H9 (cell line): ENCODE data around the gene ACTL6B. TPM values are rescaled to one million over a fixed set of nuclear protein-coding genes. Genes with fewer than 3 reads are reported as not detected.

Experiments
- DNase-seq: peaks from one replicate; pipeline ENCODE4 v3.0.0-alpha.2; 2017
- H2AFZ ChIP-seq: one replicate; pipeline ENCODE4 v1.6.1; 2013; ENCODE audit warnings: mild to moderate bottlenecking, low read length, control low read depth, moderate library complexity
- H2AK5ac ChIP-seq: 2 replicates; pipeline ENCODE4 v1.6.1; 2013; ENCODE audit warnings: low read length, control low read depth, mixed read lengths; ENCODE audit not compliant: insufficient read length
- H2BK120ac ChIP-seq: one replicate; pipeline ENCODE4 v1.6.1; 2013; ENCODE audit warnings: low read depth, mild to moderate bottlenecking, low read length, control low read depth, inconsistent platforms; ENCODE audit not compliant: poor library complexity, severe bottlenecking
- H2BK12ac ChIP-seq: 2 replicates; pipeline ENCODE4 v1.6.1; 2013; ENCODE audit warnings: low read length, control low read depth, mixed read lengths, low read depth; ENCODE audit not compliant: insufficient read length
- H2BK15ac ChIP-seq: 2 replicates; pipeline ENCODE4 v1.6.1; 2013; ENCODE audit warnings: low read depth, low read length, control low read depth
- H2BK20ac ChIP-seq: one replicate; pipeline ENCODE4 v1.6.1; 2013; ENCODE audit warnings: low read depth, mild to moderate bottlenecking, low read length, control low read depth, inconsistent platforms; ENCODE audit not compliant: poor library complexity, severe bottlenecking
- H2BK5ac ChIP-seq: 2 replicates; pipeline ENCODE4 v1.6.1; 2013; ENCODE audit warnings: low read length, control low read depth, mixed read lengths; ENCODE audit not compliant: insufficient read length
- H3K14ac ChIP-seq: 2 replicates; pipeline ENCODE4 v1.6.1; 2013; ENCODE audit warnings: low read length, control low read depth; ENCODE audit not compliant: insufficient read depth
- H3K18ac ChIP-seq: 2 replicates; pipeline ENCODE4 v1.6.1; 2013; ENCODE audit warnings: low read depth, mild to moderate bottlenecking, mixed read lengths, low read length, control low read depth; ENCODE audit not compliant: insufficient read length
- H3K23ac ChIP-seq: 2 replicates; pipeline ENCODE4 v1.6.1; 2013; ENCODE audit warnings: low read length, control low read depth, mixed read lengths, low read depth; ENCODE audit not compliant: insufficient read length
- H3K23me2 ChIP-seq: 2 replicates; pipeline ENCODE4 v1.6.1; 2013; ENCODE audit warnings: low read depth, mild to moderate bottlenecking, mixed read lengths, low read length, control low read depth; ENCODE audit not compliant: insufficient read length, poor library complexity, severe bottlenecking
- H3K27ac ChIP-seq: 2 replicates; pipeline ENCODE4 v1.5.1; 2013; ENCODE audit warnings: low read length, control low read depth, mixed read lengths, low read depth; ENCODE audit not compliant: insufficient read length
- H3K27me3 ChIP-seq: 2 replicates; pipeline ENCODE4 v1.6.1; 2013; ENCODE audit warnings: low read length, control low read depth, inconsistent platforms; ENCODE audit not compliant: insufficient read depth
- H3K4ac ChIP-seq: 2 replicates; pipeline ENCODE4 v1.6.1; 2013; ENCODE audit warnings: low read depth, mild to moderate bottlenecking, control low read depth, inconsistent platforms, low read length, moderate library complexity
- H3K4me1 ChIP-seq: 2 replicates; pipeline ENCODE4 v1.6.1; 2013; ENCODE audit warnings: low read length, control low read depth, inconsistent platforms; ENCODE audit not compliant: insufficient read depth
- H3K4me2 ChIP-seq: 2 replicates; pipeline ENCODE4 v1.6.1; 2013; ENCODE audit warnings: low read length, control low read depth, mixed read lengths; ENCODE audit not compliant: insufficient read length, insufficient read depth
- H3K56ac ChIP-seq: 2 replicates; pipeline ENCODE4 v1.6.1; 2013; ENCODE audit warnings: low read depth, mild to moderate bottlenecking, mixed read lengths, low read length, control low read depth; ENCODE audit not compliant: insufficient read length
- H3K79me1 ChIP-seq: 2 replicates; pipeline ENCODE4 v1.6.1; 2013; ENCODE audit warnings: low read depth, mild to moderate bottlenecking, moderate library complexity, low read length, control low read depth, inconsistent platforms; ENCODE audit not compliant: insufficient read depth, poor library complexity, severe bottlenecking
- H3K79me2 ChIP-seq: 2 replicates; pipeline ENCODE4 v1.6.1; 2013; ENCODE audit warnings: low read length, control low read depth, inconsistent platforms; ENCODE audit not compliant: insufficient read depth
- H3K9ac ChIP-seq: 2 replicates; pipeline ENCODE4 v1.6.1; 2013; ENCODE audit warnings: low read length, control low read depth, mixed read lengths; ENCODE audit not compliant: insufficient read length; ENCODE audit errors: extremely low read depth
- H3K9me3 ChIP-seq: one replicate; pipeline ENCODE4 v1.6.1; 2013; ENCODE audit warnings: low read depth, low read length, inconsistent platforms; ENCODE audit not compliant: control insufficient read depth
- H3T11ph ChIP-seq: one replicate; pipeline ENCODE4 v1.6.1; 2013; ENCODE audit warnings: mild to moderate bottlenecking, low read length, control low read depth, inconsistent platforms
- H4K20me1 ChIP-seq: one replicate; pipeline ENCODE4 v1.6.1; 2013; ENCODE audit not compliant: control insufficient read depth, insufficient read length, insufficient read depth
- H4K5ac ChIP-seq: 2 replicates; pipeline ENCODE4 v1.6.1; 2013; ENCODE audit warnings: low read depth, mild to moderate bottlenecking, mixed read lengths, low read length, control low read depth; ENCODE audit not compliant: insufficient read length
- H4K8ac ChIP-seq: replicated peaks from 2 replicates; pipeline ENCODE4 v1.6.1; 2013; ENCODE audit warnings: low read length, control low read depth, mixed read lengths, low read depth; ENCODE audit not compliant: insufficient read length
- H4K91ac ChIP-seq: 2 replicates; pipeline ENCODE4 v1.6.1; 2013; ENCODE audit warnings: low read depth, mild to moderate bottlenecking, moderate library complexity, mixed read lengths, low read length, control low read depth; ENCODE audit not compliant: insufficient read length
- H3K27ac Mint-ChIP-seq, 3 experiments: 2 replicates in 2 of 3; 3 replicates in 1 of 3; pipeline ENCODE4 v1.8.0; 2020 to 2021; ENCODE audit warnings: mixed read lengths in 3 of 3, mild to moderate bottlenecking in 1 of 3, moderate library complexity in 1 of 3
- H3K27me3 Mint-ChIP-seq: 2 replicates; pipeline ENCODE4 v1.8.0; 2021; ENCODE audit warnings: low read depth, mild to moderate bottlenecking, moderate library complexity, mixed read lengths
- H3K36me3 Mint-ChIP-seq, 3 experiments: 2 replicates in 2 of 3; 3 replicates in 1 of 3; pipeline ENCODE4 v1.8.0; 2020 to 2021; ENCODE audit warnings: low read depth in 3 of 3, mixed read lengths in 3 of 3; ENCODE audit not compliant: insufficient read depth in 1 of 3
- H3K4me1 Mint-ChIP-seq, 2 experiments: 2 replicates each; pipeline ENCODE4 v1.8.0; 2020; ENCODE audit warnings: mixed read lengths in 2 of 2
- H3K4me3 Mint-ChIP-seq, 2 experiments: 2 replicates in 1 of 2; 3 replicates in 1 of 2; pipeline ENCODE4 v1.8.0; 2020 to 2021; ENCODE audit warnings: mild to moderate bottlenecking in 2 of 2, mixed read lengths in 2 of 2, moderate library complexity in 1 of 2
- H3K9me3 Mint-ChIP-seq, 2 experiments: 2 replicates in 1 of 2; 3 replicates in 1 of 2; pipeline ENCODE4 v1.8.0; 2020; ENCODE audit warnings: mild to moderate bottlenecking in 2 of 2, mixed read lengths in 2 of 2, moderate library complexity in 1 of 2
- WGBS: extraction: QIAGEN DNeasy Blood & Tissue Kit; methylation state at CpG from one replicate; pipeline ENCODE4 v1.1.7; 2013; ENCODE audit warnings: missing lambda C conversion rate, low lambda C conversion rate, mixed read lengths; ENCODE audit not compliant: insufficient read length; ENCODE audit errors: extremely low coverage; 5-methylcytosine and 5-hydroxymethylcytosine counted together
- total RNA-seq: library from RNA; stranded (reverse); gene quantifications from 2 replicates; pipeline ENCODE4 v1.2.1, GENCODE V29; 2021
- TF ChIP-seq, protein P1 (sequence below): fragments of 200-600 bp; sonication (generic); conservative IDR thresholded peaks from 3 replicates; pipeline ENCODE4 v1.8.0; 2021; ENCODE audit warnings: antibody characterized with exemption, mild to moderate bottlenecking

The ACTL6B gene
- total RNA-seq, 1 experiment from 2014 or later = 0.50 TPM

DNA sequence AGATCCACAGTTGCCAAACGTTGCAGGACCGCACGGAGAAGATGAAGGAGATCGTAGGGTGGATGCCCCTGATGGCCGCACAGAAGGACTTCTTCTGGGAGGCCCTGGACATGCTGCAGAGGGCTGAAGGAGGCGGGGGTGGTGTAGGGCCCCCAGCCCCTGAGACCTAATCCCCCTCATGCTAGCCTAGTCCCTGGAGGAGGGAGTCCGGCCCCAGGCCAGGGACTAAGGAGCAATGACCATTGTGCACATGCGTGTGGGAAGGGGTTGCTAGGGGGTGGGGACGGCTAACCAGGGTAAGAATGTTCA lies 55.6 kb downstream of the ACTL6B start:
- no peak for DNase-seq
- H3K9ac ChIP-seq = no peak overlapping the region
- no peaks in the 10 kb centered on the region for H3K79me2 ChIP-seq
- H3K36me3 Mint-ChIP-seq = peaks cover 5 to 36% (median 9%) of the 10 kb centered on the region in 3 experiments; a peak in 5 of 7 replicates
- no peaks in the 10 kb centered on the region for H3K9me3 ChIP-seq
- H3K4me3 Mint-ChIP-seq = no peak overlapping the region
- no peak overlapping the region for H2BK20ac ChIP-seq
- WGBS = no CpG with 5 or more reads among the region's 9 CpGs
- H3K4me2 ChIP-seq = no peak overlapping the region
- TF ChIP-seq, protein P1, sequence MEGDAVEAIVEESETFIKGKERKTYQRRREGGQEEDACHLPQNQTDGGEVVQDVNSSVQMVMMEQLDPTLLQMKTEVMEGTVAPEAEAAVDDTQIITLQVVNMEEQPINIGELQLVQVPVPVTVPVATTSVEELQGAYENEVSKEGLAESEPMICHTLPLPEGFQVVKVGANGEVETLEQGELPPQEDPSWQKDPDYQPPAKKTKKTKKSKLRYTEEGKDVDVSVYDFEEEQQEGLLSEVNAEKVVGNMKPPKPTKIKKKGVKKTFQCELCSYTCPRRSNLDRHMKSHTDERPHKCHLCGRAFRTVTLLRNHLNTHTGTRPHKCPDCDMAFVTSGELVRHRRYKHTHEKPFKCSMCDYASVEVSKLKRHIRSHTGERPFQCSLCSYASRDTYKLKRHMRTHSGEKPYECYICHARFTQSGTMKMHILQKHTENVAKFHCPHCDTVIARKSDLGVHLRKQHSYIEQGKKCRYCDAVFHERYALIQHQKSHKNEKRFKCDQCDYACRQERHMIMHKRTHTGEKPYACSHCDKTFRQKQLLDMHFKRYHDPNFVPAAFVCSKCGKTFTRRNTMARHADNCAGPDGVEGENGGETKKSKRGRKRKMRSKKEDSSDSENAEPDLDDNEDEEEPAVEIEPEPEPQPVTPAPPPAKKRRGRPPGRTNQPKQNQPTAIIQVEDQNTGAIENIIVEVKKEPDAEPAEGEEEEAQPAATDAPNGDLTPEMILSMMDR = no peak
- no peak overlapping the region for H3K27ac ChIP-seq
- H3K4me1 Mint-ChIP-seq = peaks cover 27 to 38% of the 10 kb centered on the region in 2 experiments
- peaks cover 4% of the 10 kb centered on the region; the same call in 1 of the 2 replicates for H3K4me1 ChIP-seq
- H4K8ac ChIP-seq = no peak overlapping the region
- no peak overlapping the region; the same call in 1 of the 2 replicates for H3K14ac ChIP-seq
- H4K5ac ChIP-seq = no peak overlapping the region
- no peaks in the 10 kb centered on the region for H3K9me3 Mint-ChIP-seq
- H2BK5ac ChIP-seq = no peak overlapping the region
- no peak overlapping the region for H2AK5ac ChIP-seq
- no peaks in the 10 kb centered on the region for H3K27me3 ChIP-seq
- H3K56ac ChIP-seq = no peak overlapping the region
- no peak overlapping the region for H3K4ac ChIP-seq
- H4K20me1 ChIP-seq = no peaks in the 10 kb centered on the region
- H3K27me3 Mint-ChIP-seq = peaks cover 15% of the 10 kb centered on the region
- no peaks in the 10 kb centered on the region for H3K79me1 ChIP-seq
- no peak overlapping the region for H4K91ac ChIP-seq
- H2AFZ ChIP-seq = no peak overlapping the region
- H2BK120ac ChIP-seq = no peak overlapping the region
- H2BK12ac ChIP-seq = no peak overlapping the region
- H3K23me2 ChIP-seq = peaks cover 32% of the 10 kb centered on the region
- H2BK15ac ChIP-seq = no peak overlapping the region
- H3K27ac Mint-ChIP-seq = no peak overlapping the region
- H3K23ac ChIP-seq = no peak overlapping the region
- no peak overlapping the region for H3T11ph ChIP-seq
- H3K18ac ChIP-seq = no peak overlapping the region
